HG02852 (cell line): ENCODE results near the gene RNFT1.
"Not testable (repeated sequence)": the region's sequence is repeated elsewhere in the genome, so short reads cannot be mapped to it uniquely, and the experiment has no call there.

Experiments used
- ATAC-seq: cut with Tn5 transposase; IDR thresholded peaks from one replicate; pipeline ENCODE4 v1.9.1; 2021; ENCODE audit warnings: mild to moderate bottlenecking, moderate library complexity; ENCODE audit not compliant: unreplicated experiment

Gene RNFT1

GRCh38 chr17:59930768-59931167 lies 33.8 kb downstream of the RNFT1 start:
- not testable (repeated sequence) for ATAC-seq

- not testable (repeated sequence) for ATAC-seq
Measured at GRCh38 chr17:59930121-59930520, 34.4 kb downstream of the RNFT1 start.

GRCh38 chr17:59920637-59921036 lies 43.9 kb downstream of the RNFT1 start:
- not testable (repeated sequence) for ATAC-seq

GRCh38 chr17:59916446-59916845 lies 48.1 kb downstream of the RNFT1 start:
- ATAC-seq: no peak

- no peak for ATAC-seq
Measured at GRCh38 chr17:59914274-59914854, 50.2 kb downstream of the RNFT1 start.

GRCh38 chr17:59907467-59907866 lies 57.1 kb downstream of the RNFT1 start:
- no peak for ATAC-seq

GRCh38 chr17:59903455-59903854 lies 61.1 kb downstream of the RNFT1 start:
- ATAC-seq: no peak
